Nephron progenitor cell (in vitro differentiated cells): ENCODE measurements around the gene PSMD2.

ENCODE experiments used
- DNase-seq: peaks from one replicate; pipeline ENCODE4 v3.0.0; 2021
- H3K27ac Mint-ChIP-seq: 2 replicates; pipeline ENCODE4 v1.8.0; 2021; ENCODE audit warnings: mild to moderate bottlenecking, moderate library complexity, mixed read lengths
- H3K27me3 Mint-ChIP-seq: 2 replicates; pipeline ENCODE4 v1.8.0; 2021; ENCODE audit warnings: mild to moderate bottlenecking, low read depth, mixed read lengths; ENCODE audit not compliant: poor library complexity
- H3K36me3 Mint-ChIP-seq: 2 replicates; pipeline ENCODE4 v1.8.0; 2021; ENCODE audit warnings: low read depth, mixed read lengths
- H3K4me1 Mint-ChIP-seq: 2 replicates; pipeline ENCODE4 v1.8.0; 2021; ENCODE audit warnings: mixed read lengths
- H3K4me3 Mint-ChIP-seq: 2 replicates; pipeline ENCODE4 v1.8.0; 2021; ENCODE audit warnings: mild to moderate bottlenecking, moderate library complexity, mixed read lengths
- H3K9me3 Mint-ChIP-seq: 2 replicates; pipeline ENCODE4 v1.8.0; 2021; ENCODE audit warnings: mild to moderate bottlenecking, moderate library complexity, mixed read lengths
- CTCF ChIP-seq: fragments of 200-600 bp; sonication (generic); IDR thresholded peaks from 2 replicates; pipeline ENCODE4 v1.5.0; 2021; ENCODE audit warnings: antibody characterized with exemption

The PSMD2 gene

DNA sequence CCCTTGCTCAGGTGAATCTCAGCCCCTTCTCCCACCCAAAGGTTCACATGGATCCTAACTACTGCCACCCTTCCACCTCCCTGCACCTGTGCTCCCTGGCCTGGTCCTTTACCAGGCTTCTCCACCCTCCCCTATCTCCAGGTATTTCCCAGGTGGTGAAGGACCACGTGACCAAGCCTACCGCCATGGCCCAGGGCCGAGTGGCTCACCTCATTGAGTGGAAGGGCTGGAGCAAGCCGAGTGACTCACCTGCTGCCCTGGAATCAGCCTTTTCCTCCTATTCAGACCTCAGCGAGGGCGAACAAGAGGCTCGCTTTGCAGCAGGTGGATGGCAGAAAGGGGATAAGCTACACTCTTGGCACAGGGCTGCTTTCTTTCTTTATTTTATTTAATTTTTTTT lies 42.9 kb downstream of the PSMD2 start:
- Mint-ChIP-seq H3K36me3 (peaks cover 12% of the 10 kb centered on the region), H3K4me1 (peaks cover 34% of the 10 kb centered on the region), H3K27ac (no peak overlapping the region), H3K9me3 (no peaks in the 10 kb centered on the region), H3K4me3 (no peak overlapping the region), H3K27me3 (peaks cover 10% of the 10 kb centered on the region)
- no peak for TF ChIP-seq CTCF
- DNase-seq: no peak

- H3K27me3 Mint-ChIP-seq: peaks cover 7% of the 10 kb centered on the region
- peaks cover 12% of the 10 kb centered on the region for H3K36me3 Mint-ChIP-seq
- no peak for TF ChIP-seq CTCF
- DNase-seq: no peak
- H3K4me1 Mint-ChIP-seq: peaks cover 20% of the 10 kb centered on the region
- no peak overlapping the region for H3K4me3 Mint-ChIP-seq
- H3K9me3 Mint-ChIP-seq: no peaks in the 10 kb centered on the region
- H3K27ac Mint-ChIP-seq: no peak overlapping the region
Observed at GRCh38 chr3:184343200-184343876, 44.3 kb downstream of the PSMD2 start.

- peaks cover 4% of the 10 kb centered on the region for H3K27me3 Mint-ChIP-seq
- no peak for DNase-seq
- no peak for TF ChIP-seq CTCF
- peaks cover 11% of the 10 kb centered on the region for H3K4me1 Mint-ChIP-seq
- no peak overlapping the region for H3K4me3 Mint-ChIP-seq
- H3K27ac Mint-ChIP-seq: no peak overlapping the region
- no peaks in the 10 kb centered on the region for H3K9me3 Mint-ChIP-seq
- peaks cover 12% of the 10 kb centered on the region for H3K36me3 Mint-ChIP-seq
Observed at GRCh38 chr3:184344579-184345316, 45.7 kb downstream of the PSMD2 start.

GRCh38 chr3:184345317-184346144 lies 46.5 kb downstream of the PSMD2 start:
- H3K9me3 Mint-ChIP-seq: no peaks in the 10 kb centered on the region
- peak overlapping the region; percentile 58 for H3K4me3 Mint-ChIP-seq
- peak; percentile 48 for DNase-seq
- peaks cover 12% of the 10 kb centered on the region for H3K36me3 Mint-ChIP-seq
- TF ChIP-seq CTCF: peak; percentile 45
- peaks cover 11% of the 10 kb centered on the region for H3K4me1 Mint-ChIP-seq
- peaks cover 4% of the 10 kb centered on the region for H3K27me3 Mint-ChIP-seq
- H3K27ac Mint-ChIP-seq: peak overlapping the region; percentile 58

GRCh38 chr3:184346480-184347190 lies 47.6 kb downstream of the PSMD2 start:
- Mint-ChIP-seq H3K27ac (no peak overlapping the region), H3K36me3 (peaks cover 17% of the 10 kb centered on the region), H3K27me3 (peaks cover 4% of the 10 kb centered on the region)

More at GRCh38 chr3:184346480-184347190, 47.6 kb downstream of the PSMD2 start:
- peaks cover 20% of the 10 kb centered on the region for H3K4me1 Mint-ChIP-seq
- DNase-seq: no peak
- TF ChIP-seq CTCF: no peak
- H3K4me3 Mint-ChIP-seq: no peak overlapping the region
- no peaks in the 10 kb centered on the region for H3K9me3 Mint-ChIP-seq
